Brain pericyte (primary cell): ENCODE measurements around the gene CIZ1.
A peak's percentile ranks its signal among the peaks of the same experiment; 100 is the strongest.
"Not testable (repeated sequence)": the region's sequence is repeated elsewhere in the genome, so short reads cannot be mapped to it uniquely, and the experiment has no call there.

Experiments used
- DNase-seq: peaks from one replicate; pipeline ENCODE4 v3.0.0-alpha.2; 2012; ENCODE audit warnings: low read depth, low spot score

CIZ1 gene, protein sequence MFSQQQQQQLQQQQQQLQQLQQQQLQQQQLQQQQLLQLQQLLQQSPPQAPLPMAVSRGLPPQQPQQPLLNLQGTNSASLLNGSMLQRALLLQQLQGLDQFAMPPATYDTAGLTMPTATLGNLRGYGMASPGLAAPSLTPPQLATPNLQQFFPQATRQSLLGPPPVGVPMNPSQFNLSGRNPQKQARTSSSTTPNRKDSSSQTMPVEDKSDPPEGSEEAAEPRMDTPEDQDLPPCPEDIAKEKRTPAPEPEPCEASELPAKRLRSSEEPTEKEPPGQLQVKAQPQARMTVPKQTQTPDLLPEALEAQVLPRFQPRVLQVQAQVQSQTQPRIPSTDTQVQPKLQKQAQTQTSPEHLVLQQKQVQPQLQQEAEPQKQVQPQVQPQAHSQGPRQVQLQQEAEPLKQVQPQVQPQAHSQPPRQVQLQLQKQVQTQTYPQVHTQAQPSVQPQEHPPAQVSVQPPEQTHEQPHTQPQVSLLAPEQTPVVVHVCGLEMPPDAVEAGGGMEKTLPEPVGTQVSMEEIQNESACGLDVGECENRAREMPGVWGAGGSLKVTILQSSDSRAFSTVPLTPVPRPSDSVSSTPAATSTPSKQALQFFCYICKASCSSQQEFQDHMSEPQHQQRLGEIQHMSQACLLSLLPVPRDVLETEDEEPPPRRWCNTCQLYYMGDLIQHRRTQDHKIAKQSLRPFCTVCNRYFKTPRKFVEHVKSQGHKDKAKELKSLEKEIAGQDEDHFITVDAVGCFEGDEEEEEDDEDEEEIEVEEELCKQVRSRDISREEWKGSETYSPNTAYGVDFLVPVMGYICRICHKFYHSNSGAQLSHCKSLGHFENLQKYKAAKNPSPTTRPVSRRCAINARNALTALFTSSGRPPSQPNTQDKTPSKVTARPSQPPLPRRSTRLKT

DNA sequence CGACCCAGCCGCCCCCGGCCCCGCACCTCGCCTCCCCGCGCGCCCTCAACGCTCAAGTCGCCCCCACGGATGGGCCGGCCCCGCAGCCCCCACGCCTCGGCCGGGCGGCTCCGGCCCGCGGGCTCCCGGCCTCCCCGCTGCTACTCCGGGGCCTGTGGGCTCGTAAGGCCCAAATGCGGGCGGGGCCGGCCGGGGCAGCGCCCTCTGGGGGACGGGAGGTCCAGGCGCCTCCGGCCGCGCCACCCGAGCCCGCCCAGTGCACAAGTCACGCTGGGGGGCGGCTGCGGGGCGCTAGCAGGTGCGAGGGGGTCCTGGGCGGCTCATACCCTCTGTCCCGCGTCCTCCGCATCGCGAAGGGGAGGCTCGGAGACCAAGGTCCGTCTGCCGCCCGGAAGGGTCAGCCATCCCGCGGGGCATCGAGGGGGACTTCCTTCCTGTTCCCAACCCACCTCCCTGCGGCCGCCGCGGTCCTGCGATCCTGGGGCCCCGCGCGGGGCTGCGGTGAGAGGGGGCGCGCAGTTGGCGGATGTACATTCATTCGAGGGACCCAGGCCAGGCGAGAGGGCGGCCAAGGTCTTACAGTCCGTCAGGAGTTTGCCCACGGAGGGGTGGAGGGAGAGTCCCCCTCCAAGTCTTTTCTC lies at the start of gene CIZ1:
TSS of gene CIZ1 (minus strand) at position 167 of the 641 bp plus-strand sequence. CDS start 715 bp downstream, outside the sequence.
- DNase-seq: no peak

DNA sequence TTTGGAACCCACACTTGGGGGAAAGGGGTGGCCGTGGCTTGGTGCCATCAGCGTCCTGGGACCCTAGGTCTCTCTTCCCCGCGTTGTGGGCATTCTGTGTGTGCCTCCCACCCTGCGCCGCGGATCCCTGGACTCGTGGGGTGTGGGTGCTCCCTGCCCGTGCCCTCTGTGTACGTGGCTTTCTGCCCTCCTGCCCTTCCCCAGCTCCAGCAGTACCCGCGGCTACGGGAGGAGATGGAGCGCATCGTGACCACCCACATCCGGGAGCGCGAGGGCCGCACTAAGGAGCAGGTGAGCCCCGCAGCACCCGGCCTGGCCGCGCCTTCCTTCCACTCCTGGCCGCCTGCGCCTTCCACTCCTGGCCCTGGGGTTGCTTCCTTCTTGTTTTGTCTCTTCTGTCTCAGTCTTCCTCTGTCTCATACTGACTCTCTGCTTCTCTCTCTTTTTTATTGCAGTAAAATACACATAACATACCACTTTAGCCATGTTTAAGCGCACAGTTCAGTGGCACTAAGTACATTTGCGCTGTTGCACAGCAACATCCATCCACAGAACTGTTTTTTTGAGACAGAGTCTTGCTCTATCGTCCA lies 42.5 kb upstream of the CIZ1 start:
- DNase-seq: no peak

DNA sequence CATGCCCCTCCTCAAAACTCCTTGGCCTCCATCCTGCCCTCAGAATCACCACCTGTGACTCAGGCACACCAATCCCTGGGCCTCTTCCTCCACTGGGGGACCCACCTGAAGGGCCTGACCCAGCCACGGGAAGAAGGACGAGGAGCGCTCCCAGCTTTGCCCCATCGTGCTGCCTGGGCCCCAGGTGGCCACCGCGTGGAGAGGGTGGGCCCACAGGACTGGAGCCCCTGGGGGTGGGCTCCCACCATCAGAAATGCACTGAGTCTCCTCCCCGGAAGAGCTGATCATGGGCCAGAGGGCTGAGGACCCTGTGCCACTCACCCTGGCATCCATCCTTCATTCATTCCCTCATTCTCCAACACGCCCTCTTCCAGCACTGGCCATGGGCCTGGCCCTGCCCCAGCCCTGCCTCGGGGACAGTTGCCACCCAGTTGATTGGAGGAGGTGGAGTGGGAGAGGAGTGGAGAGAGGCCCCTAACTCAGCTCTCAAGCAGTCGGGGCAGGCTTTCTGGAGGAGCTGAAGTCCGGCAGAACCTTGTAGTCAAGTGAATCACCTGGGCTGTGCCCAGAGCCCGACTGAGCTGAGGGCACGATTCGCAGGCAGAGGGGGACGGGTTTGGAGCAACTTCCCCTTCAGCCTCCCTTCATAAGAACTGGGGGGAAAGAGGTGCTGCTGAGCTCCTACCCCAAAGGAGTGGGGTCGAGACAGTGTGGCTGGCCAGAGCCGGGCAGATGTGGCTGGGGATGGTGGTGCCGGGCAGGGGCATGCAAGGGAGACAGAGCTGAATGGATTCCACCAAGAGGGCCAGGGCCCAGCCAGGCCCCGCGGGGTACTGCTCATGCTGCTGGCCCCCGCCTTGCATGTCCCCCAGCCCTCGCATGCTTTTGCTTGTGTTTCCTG lies 41.4 kb upstream of the CIZ1 start:
- DNase-seq: no peak

DNA sequence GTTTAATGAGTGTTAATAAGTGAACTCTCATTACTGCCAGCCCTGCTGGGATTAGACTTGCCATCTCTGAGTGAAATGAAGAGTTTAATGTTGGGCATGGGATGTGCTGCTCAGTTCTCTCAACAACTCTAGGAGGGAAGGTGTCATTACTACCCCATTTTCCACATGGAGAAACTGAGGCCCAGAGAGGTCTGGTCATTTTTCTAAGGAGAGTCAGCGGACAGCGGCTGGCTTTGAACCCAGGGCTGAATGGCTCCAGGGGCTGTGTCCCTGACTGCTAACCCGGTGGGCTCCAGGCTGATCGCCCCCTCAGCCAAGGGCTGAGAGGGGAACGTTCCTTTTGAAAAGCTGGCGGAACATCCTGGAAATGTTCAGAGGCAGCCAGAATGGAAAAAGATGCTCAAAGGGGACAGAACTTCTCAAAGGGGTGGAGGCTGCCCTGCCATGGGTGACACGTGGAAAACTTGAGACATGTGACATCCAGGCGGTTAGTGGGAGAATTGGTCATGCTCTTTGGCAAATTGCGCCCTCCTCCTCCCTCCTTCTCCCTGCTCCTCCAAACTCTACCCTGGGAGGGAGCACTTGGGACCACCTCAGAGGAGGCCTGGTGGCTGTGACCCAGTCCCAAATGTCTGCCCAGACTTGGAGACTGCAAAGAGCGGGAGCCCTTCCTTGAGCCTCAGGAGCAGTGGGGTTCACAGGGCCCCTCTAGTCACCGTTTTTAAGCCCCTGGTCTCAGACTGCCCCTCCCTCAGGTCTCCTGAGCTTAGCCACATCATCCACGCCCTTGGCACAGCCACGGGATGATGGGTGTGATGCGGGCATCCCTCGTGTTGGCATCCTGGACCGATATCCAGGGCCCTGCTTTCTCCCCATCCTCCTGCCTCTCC lies 40.5 kb upstream of the CIZ1 start:
- no peak for DNase-seq

DNA sequence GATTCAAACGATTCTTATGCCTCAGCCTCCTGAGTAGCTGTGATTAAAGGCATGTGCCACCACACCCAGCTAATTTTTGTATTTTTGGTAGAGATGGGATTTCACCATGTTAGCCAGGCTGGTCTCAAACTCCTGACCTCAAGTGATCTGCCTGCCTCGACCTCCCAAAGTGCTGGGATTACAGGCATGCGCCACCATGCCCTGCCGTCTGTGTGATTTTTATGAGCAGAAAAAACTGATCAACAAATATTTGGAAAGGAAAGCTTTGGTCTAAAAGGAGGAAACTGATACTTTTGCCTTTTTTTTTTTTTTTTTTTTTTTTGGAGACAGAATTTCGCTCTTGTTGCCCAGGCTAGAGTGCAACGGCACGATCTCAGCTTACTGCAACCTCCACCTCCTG lies 39.5 kb upstream of the CIZ1 start:
- DNase-seq: not testable (repeated sequence)

DNA sequence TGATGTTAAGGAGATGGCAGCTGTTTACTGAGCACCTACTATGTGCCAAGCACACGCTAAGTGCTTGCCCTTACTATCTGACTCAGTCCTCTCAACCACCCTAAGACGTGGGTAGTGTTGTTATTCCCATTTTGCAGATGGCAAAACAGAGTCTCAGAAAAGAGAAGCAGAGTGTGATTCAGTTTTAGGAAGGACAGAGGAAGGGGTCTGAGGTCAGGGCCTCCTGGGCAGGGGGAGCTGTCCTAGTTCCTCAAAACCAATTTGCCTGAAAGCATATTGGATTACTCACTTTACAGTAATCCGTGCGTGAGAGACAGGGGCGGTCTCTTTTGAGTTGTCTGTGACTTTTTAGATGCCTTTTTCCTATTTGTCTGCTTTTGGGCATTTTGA lies 35.0 kb upstream of the CIZ1 start:
- no peak for DNase-seq

DNA sequence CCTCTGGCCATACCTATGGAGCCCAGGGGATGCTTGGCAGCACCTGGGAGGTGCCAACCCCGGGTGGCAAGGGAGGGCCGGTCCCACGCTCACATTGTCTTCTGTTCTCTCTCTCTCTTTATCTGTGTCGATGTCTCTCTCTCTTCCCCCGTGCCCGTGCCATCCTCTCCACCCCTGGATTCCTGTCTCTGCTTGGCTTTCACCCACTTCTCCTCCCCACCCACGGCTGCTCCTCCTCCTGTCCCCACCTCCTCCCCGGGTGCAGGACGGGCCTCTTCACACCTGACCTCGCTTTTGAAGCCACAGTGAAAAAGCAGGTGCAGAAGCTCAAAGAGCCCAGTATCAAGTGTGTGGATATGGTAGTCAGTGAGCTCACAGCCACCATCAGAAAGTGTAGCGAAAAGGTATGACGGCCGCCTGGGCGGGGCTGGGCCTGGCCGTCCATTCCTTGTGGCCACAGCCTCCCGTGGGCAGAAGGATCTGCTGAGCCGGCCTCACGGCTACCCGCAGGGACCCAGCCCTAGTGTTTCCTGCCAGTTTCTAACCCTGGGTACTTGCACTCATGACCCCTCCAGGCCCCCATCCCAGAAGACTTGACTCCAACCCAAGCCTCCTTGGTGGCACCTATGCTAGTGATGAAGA lies 34.5 kb upstream of the CIZ1 start:
- DNase-seq: no peak

DNA sequence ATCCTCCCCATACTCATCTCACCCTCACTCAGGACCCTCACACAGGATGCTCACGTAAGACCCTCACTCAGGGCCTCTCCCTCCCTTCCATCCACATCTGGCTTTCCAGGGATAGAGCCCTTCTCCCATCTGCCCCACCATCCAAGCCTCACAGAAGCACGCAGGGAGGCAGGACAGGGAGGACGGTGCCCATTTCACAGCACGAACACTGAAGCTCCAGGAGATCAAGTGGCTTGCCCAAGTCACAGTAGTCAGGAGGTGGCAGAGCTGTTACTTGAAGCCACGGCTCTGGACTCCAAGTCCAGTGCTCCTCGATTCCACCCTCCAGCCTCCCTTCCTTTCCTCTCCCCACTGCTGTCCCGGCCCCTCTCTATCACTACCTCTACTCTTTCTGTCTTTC lies 33.5 kb upstream of the CIZ1 start:
- DNase-seq: no peak

DNA sequence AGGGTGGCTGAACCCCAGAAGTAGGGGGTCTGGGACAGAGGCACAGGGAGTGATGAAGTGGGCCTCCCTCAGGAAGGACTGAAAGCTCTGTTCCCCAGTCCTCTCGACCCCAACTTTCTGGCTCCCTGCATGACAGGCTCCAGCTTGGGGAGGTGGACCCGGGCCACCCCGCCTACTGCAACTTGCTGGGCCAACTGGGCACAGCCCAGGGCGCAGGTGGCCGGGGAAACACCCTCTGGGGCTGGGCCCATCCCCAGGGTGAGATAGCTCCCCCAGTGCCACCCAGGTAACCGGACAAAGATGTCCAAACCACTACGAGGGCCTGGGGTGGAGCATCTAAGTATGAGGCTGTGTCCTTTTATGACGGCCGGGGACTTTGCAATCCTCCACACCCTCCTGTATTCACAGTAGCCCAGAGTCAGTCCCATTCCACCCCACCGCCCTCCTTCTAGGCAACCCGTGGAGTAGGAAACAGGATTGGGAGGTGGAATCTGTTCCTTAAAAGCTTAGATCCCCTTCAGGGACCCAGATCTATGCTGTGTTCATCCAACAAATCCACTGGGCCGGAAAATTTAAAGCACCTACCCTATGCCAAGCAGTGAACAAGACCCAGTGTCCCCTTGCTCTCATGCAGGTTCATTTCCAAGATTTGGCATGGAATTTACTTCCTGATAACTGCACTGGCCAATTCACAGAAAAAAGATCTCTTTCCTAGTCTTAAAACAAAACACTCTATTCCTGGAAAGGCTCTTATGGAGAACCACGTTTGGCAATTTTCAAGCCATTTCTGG lies 31.7 kb upstream of the CIZ1 start:
- DNase-seq: no peak

DNA sequence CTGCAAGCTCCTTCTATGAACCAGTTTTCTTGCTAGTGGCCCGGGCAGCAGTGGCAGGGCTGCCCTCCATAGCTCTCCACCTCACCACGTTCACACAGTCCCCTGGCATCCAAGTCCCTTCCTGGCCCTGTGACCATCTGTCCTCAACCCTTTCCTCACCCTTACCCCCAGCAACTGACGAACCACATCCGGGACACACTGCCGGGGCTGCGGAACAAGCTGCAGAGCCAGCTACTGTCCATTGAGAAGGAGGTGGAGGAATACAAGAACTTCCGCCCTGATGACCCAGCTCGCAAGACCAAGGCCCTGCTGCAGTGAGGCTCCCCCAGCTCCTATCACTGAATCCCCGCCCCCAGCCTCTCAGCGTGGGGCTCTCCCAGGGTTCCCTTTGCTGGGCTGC lies 30.7 kb upstream of the CIZ1 start:
- no peak for DNase-seq

DNA sequence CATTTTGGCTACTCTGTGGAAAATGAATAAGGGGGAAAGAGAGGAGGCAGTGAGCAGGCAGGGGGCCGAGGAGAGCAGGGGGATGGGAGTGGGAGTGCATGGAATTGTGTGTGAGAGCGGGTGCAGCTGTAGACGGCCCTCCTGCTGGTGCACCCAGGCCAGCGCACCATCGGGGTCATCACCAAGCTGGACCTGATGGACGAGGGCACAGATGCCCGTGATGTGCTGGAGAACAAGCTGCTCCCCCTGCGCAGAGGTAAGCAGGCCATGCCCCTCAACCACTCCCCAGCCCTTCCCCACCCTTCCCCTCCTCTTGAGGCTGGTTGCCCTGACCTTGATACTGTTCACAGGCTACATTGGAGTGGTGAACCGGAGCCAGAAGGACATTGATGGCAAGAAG lies 28.5 kb upstream of the CIZ1 start:
- no peak for DNase-seq

DNA sequence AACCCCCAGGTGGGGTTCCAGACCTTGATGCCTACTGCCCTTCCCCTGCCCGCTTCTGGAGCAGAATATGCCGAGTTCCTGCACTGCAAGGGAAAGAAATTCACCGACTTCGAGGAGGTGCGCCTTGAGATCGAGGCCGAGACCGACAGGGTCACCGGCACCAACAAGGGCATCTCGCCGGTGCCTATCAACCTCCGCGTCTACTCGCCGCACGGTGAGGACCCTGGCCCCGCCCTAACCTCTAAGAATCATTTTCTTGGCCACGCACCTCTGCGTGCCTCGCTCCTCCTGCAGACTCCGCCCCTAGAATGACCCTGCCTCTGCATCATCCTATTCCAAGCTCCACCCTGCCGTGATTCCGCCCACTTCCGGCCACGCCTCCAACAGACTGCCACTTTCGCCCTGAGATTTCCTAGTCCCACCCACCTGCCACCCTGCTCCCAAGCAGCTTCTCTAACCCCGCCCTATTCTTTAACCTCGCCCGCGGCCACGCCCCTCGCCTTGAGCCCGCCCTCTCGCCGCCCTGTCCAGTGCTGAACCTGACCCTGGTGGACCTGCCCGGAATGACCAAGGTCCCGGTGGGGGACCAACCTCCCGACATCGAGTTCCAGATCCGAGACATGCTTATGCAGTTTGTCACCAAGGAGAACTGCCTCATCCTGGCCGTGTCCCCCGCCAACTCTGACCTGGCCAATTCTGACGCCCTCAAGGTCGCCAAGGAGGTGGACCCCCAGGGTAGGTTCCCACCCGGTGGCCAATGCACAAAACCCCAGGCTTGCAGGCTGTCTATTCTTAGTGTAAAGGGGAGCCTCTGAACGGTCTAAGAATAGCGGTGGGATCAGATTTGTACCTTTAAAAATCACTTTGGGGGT lies 27.4 kb upstream of the CIZ1 start:
- DNase-seq: peak; percentile 33

DNA sequence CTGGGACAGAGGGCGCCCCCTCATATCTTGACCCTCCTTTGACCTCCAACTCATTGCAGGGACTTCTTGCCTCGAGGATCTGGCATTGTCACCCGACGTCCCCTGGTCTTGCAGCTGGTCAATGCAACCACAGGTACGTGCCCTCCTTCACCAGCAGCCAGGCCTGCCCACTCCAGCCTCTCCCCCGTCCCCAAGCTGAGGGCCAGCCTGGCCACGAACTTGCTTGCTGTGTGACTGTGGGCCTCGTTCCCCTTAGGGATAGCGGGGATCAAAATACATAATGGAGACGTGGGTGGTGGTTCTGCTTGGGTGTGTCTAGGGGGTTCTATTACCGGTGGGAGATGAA lies 26.8 kb upstream of the CIZ1 start:
- no peak for DNase-seq

DNA sequence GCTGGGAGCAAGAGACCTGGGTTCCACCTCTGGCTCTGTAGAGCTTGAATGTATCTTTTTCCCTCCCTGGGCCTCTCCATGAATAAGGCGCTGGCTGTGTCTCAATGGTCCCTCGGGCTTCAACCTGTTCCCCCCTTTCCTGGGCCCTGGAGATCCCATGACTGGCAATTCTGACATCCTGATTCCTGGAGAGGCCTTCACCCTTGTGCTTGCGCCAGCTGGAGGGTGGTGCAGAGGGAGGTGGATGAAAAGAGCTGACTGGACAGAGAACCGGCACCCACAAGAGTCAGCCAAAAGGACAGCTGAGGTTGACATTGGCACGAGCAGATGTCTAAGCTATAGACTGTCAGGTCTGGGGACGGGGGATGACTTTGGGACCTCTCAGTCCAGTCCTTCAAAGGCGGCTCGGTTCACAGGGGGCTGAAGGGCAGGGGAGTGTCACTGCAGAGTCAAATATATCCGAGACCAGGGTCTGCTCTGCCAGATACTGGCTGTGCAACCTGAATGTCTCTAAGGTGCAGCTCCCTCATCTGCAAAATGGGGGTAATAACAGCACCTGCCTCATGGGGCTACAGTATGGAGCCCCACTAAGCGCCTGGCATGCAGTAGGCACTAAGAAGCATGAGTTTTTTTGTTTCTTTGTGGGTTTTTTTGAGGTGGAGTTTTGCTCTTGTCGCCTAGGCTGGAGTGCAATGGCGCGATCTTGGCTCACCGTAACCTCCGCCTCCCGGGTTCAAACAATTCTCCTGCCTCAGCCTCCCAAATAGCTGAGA lies 25.6 kb upstream of the CIZ1 start:
- no peak for DNase-seq

DNA sequence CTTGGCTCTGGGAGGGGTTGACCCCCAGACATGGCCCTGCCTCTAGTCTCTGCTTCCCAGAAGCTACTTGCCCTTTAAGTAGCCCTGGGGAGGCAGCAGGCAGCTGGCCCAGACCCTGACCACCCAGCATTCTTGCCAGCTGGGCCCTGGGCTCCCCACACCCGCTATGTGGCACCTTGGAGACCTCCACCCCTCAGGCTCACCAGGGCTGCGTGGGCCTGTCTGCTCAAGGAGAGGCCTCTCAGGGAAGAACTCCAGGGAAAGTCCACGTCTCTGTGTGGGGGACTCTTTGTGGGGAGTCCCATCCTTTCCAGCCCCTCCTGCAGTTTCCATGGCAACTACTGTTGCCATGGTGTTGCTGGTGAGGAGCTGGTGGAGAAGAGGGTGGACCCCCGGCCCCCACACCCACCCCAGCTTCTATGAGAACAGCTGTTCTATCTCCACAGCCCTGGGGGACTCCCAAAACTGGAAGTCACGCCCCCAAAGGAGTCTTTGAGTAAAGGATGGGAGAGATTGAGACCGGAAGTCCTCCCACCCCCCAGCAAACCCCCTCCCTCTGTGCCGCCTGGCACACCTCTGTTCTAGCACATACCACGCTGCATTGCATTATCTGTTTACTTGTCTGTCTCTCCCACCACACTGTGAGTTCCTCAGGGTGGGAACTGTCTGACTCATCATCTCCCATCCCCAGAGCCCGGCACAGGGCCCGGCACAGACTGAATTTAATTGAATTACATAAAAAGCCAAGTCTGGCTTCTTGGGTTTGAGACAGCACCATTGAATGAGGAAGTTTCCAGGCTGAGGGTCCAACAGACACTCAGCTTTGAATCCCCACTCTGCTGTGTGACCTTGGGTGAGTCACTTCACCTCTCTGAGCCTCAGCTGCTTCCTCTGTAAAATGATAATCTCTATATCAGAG lies 24.4 kb upstream of the CIZ1 start:
- DNase-seq: no peak
